Smooth muscle cell (in vitro differentiated cells): Measurements from ENCODE around the gene SYNDIG1. TPM values are rescaled to one million over a fixed set of nuclear protein-coding genes. Genes with fewer than 3 reads are reported as not detected.

Experiments used
- DNase-seq: peaks from one replicate; lab custom pipeline; 2025; ENCODE audit not compliant: unreplicated experiment; lab: John Stamatoyannopoulos, UW
- H2AFZ ChIP-seq: fragments of 200-600 bp; sonication (generic); 2 replicates; pipeline ENCODE4 v1.6.0; 2016; ENCODE audit warnings: antibody characterized with exemption, low read depth, mild to moderate bottlenecking
- H3F3A ChIP-seq: fragments of 200-600 bp; sonication (generic); 2 replicates; pipeline ENCODE4 v1.6.0; 2017; ENCODE audit warnings: antibody characterized with exemption, low read depth
- H3K27ac ChIP-seq: fragments of 200-600 bp; sonication (generic); 2 replicates; pipeline ENCODE4 v1.5.1; 2016; ENCODE audit warnings: low read depth, mild to moderate bottlenecking
- H3K27me3 ChIP-seq: fragments of 200-600 bp; sonication (generic); 2 replicates; pipeline ENCODE4 v1.6.1; 2016; ENCODE audit warnings: low read depth, mild to moderate bottlenecking
- H3K36me3 ChIP-seq: fragments of 200-600 bp; sonication (generic); 2 replicates; pipeline ENCODE4 v1.5.1; 2016; ENCODE audit warnings: low read depth
- H3K4me1 ChIP-seq: fragments of 200-600 bp; sonication (generic); 2 replicates; pipeline ENCODE4 v1.5.1; 2016; ENCODE audit warnings: low read depth
- H3K4me2 ChIP-seq: fragments of 200-600 bp; sonication (generic); 2 replicates; pipeline ENCODE4 v1.6.0; 2016; ENCODE audit warnings: mild to moderate bottlenecking
- H3K4me3 ChIP-seq: fragments of 200-600 bp; sonication (generic); 2 replicates; pipeline ENCODE4 v1.5.1; 2016; ENCODE audit warnings: mild to moderate bottlenecking
- H3K79me2 ChIP-seq: fragments of 200-600 bp; sonication (generic); 2 replicates; pipeline ENCODE4 v1.6.0; 2016; ENCODE audit warnings: low read depth, mild to moderate bottlenecking
- H3K9ac ChIP-seq: fragments of 200-600 bp; sonication (generic); 2 replicates; pipeline ENCODE4 v1.6.0; 2016; ENCODE audit warnings: low read depth
- H3K9me3 ChIP-seq: fragments of 200-600 bp; sonication (generic); replicated peaks from 2 replicates; pipeline ENCODE4 v1.5.1; 2016; ENCODE audit warnings: low read depth
- H4K20me1 ChIP-seq: fragments of 200-600 bp; sonication (generic); 2 replicates; pipeline ENCODE4 v1.6.0; 2016; ENCODE audit warnings: low read depth
- WGBS: methylation state at CpG from one replicate; pipeline ENCODE4 v1.1.7; 2016; ENCODE audit warnings: low lambda C conversion rate; 5-methylcytosine and 5-hydroxymethylcytosine counted together
- polyA plus RNA-seq: library from polyadenylated mRNA; unstranded; fragments of >200 nt; fragmentation: Nextera tagmentation; extraction: Ambion mirVana; gene quantifications from 2 replicates; pipeline ENCODE4 v1.2.1, GENCODE V29; 2016
- total RNA-seq: library from RNA; depleted of rRNA; stranded (reverse); fragments of >200 nt; gene quantifications from 2 replicates; pipeline ENCODE4 v1.2.3, GENCODE V29; 2014
- TF ChIP-seq, protein P1 (sequence below): fragments of 200-600 bp; sonication (generic); IDR thresholded peaks from 2 replicates; pipeline ENCODE4 v1.5.1; 2017; ENCODE audit warnings: borderline replicate concordance, mild to moderate bottlenecking, antibody characterized with exemption; ENCODE audit not compliant: insufficient read depth, poor library complexity, severe bottlenecking

SYNDIG1 gene
- total and polyA plus RNA-seq, 2 experiments from 2014 or later = 1.8 to 2.2 TPM

DNA sequence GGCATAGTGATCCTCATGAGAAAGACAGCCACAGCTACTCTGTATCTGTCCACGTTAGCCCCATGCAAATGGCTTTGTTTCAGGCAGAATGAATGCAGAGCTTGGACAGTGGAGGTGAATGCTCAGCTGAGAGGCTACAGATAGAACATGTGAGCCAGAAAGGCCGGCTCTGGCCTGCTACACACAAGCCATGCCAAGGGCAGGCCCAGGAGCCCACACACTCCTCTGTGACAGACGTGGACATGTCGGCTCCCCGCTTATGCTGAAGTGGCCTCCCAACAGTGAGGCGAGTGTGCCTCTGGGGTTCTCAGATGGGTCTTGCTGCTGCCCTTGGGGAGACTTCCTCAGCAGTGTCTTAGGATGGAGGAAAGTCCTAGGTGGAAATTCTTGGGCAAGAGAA lies 159.6 kb downstream of the SYNDIG1 start:
- TF ChIP-seq, protein P1, sequence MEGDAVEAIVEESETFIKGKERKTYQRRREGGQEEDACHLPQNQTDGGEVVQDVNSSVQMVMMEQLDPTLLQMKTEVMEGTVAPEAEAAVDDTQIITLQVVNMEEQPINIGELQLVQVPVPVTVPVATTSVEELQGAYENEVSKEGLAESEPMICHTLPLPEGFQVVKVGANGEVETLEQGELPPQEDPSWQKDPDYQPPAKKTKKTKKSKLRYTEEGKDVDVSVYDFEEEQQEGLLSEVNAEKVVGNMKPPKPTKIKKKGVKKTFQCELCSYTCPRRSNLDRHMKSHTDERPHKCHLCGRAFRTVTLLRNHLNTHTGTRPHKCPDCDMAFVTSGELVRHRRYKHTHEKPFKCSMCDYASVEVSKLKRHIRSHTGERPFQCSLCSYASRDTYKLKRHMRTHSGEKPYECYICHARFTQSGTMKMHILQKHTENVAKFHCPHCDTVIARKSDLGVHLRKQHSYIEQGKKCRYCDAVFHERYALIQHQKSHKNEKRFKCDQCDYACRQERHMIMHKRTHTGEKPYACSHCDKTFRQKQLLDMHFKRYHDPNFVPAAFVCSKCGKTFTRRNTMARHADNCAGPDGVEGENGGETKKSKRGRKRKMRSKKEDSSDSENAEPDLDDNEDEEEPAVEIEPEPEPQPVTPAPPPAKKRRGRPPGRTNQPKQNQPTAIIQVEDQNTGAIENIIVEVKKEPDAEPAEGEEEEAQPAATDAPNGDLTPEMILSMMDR = no peak
- Histone ChIP-seq H4K20me1 (no peaks in the 10 kb centered on the region), H3K79me2 (no peaks in the 10 kb centered on the region), H3K9me3 (no peaks in the 10 kb centered on the region), H3K4me3 (no peak overlapping the region), H2AFZ (no peak overlapping the region), H3K4me1 (no peaks in the 10 kb centered on the region), H3F3A (peaks cover 4% of the 10 kb centered on the region), H3K9ac (no peak overlapping the region), H3K27me3 (no peaks in the 10 kb centered on the region), H3K36me3 (no peaks in the 10 kb centered on the region), H3K4me2 (no peak overlapping the region), H3K27ac (no peak overlapping the region)
- DNase-seq = no peak
- WGBS = 93% methylated on average over 6 of the region's 6 CpGs

DNA sequence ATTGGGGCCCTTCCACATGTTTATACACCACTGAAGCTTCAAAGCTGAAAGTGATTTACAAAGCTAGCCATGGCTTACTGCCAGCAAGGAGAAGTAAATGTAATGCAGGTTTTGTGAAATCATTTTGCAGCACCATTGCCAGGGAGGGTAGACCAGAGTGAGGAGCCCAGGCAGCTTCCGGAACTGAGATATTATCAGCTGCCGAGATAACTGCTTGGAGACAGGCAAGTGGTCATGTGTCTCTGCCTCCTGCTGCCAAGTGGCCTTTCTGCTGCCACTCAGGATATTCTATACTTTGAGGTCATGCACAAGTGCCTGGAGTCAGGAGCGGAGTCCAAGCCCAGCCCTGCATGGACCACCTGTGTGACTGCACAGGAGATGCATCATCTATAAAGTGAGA lies 160.2 kb downstream of the SYNDIG1 start:
- Histone ChIP-seq H3K4me3 (no peak overlapping the region), H3K27me3 (no peaks in the 10 kb centered on the region), H3F3A (peaks cover 8% of the 10 kb centered on the region), H3K4me1 (peaks cover 4% of the 10 kb centered on the region), H3K79me2 (no peaks in the 10 kb centered on the region), H3K36me3 (no peaks in the 10 kb centered on the region), H2AFZ (no peak overlapping the region), H3K27ac (no peak overlapping the region), H4K20me1 (no peaks in the 10 kb centered on the region), H3K9me3 (no peaks in the 10 kb centered on the region), H3K9ac (no peak overlapping the region), H3K4me2 (no peak overlapping the region)
- 62% methylated on average over 3 of the region's 3 CpGs for WGBS
- DNase-seq = no peak
- TF ChIP-seq, protein P1 = no peak

DNA sequence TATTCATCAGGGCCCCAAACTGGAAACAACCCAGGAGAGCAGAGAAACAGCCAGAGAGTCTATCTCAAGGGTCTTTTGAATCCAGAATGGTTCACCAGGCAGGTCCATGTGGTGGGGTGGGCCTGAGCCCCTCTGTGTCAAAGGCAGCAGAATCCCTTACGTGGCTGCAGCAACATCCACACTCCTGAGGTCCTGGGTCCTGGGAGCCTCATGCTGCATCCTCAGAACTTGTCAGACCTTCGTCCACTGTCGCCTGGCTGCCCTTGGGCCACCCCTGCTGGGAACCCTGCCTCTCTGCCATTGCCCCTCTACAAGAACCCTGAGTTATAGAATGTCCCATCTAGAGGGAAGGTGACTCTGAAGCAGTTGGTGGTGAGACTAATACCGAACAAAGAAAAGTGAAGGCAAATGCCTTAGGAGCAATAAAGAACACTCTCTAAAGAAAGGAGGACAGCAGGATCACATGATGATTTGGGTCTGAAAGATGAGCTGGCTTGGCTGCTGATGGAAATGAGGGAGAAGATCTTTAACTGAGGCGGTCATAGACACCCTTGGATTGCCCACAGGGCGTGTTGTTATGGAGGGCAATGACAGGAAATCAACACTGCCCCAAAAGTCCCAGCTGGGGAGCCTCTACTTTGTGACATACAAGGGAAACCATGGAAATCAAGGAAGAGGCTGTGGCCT lies 161.2 kb downstream of the SYNDIG1 start:
- Histone ChIP-seq H3K9me3 (no peaks in the 10 kb centered on the region), H3K9ac (no peak overlapping the region), H3K27me3 (no peaks in the 10 kb centered on the region), H3K4me3 (no peak overlapping the region), H3K27ac (no peak overlapping the region), H3K36me3 (no peaks in the 10 kb centered on the region), H2AFZ (no peak overlapping the region), H3K79me2 (no peaks in the 10 kb centered on the region), H3K4me1 (peaks cover 8% of the 10 kb centered on the region), H3F3A (peaks cover 8% of the 10 kb centered on the region), H4K20me1 (no peaks in the 10 kb centered on the region), H3K4me2 (no peak overlapping the region)
- 89% methylated on average over 6 of the region's 6 CpGs for WGBS
- TF ChIP-seq, protein P1 = no peak
- no peak for DNase-seq

DNA sequence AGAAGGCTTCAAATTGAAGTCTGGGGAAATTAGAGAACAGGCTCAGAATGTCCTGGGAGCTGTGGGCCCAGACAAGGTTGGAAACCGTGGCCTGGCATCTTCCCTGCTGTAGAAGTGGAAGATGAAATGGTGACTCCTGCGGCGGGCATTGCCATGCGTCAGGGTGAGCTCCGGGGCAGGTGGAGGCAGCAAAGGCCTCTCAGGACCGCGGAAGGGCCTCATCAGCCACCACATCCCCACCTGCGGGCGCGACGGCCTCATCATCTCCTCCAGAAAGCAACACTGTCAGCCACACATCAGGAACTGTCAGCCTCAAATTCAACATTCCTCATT lies 161.7 kb downstream of the SYNDIG1 start:
- no peaks in the 10 kb centered on the region for H3K36me3 ChIP-seq
- H3K9me3 ChIP-seq = no peaks in the 10 kb centered on the region
- no peak overlapping the region for H3K4me2 ChIP-seq
- H3K9ac ChIP-seq = no peak overlapping the region
- H2AFZ ChIP-seq = no peak overlapping the region
- no peaks in the 10 kb centered on the region for H4K20me1 ChIP-seq
- H3K79me2 ChIP-seq = no peaks in the 10 kb centered on the region
- H3K4me3 ChIP-seq = no peak overlapping the region
- no peak for DNase-seq
- peaks cover 8% of the 10 kb centered on the region for H3K4me1 ChIP-seq
- H3F3A ChIP-seq = peaks cover 8% of the 10 kb centered on the region
- H3K27me3 ChIP-seq = no peaks in the 10 kb centered on the region
- no peak overlapping the region for H3K27ac ChIP-seq
- whole genome bisulfite sequencing = 95% methylated on average over 11 of the region's 11 CpGs
- TF ChIP-seq, protein P1 = no peak
